DOHH2 (cell line): Measurements from ENCODE around the gene USP48.

Experiments used
- H3F3A ChIP-seq: fragments of 200-600 bp; sonication (generic), shearing (Covaris generic); 2 replicates; pipeline ENCODE4 v1.6.0; 2016; ENCODE audit warnings: antibody characterized with exemption, mild to moderate bottlenecking; ENCODE audit not compliant: control insufficient read depth, insufficient read depth
- H3K27ac ChIP-seq: fragments of 200-600 bp; sonication (generic); 2 replicates; pipeline ENCODE4 v1.5.1; 2014; ENCODE audit warnings: low read depth, mild to moderate bottlenecking, low read length, moderate library complexity
- H3K27me3 ChIP-seq: fragments of 200-600 bp; sonication (generic); 2 replicates; pipeline ENCODE4 v1.6.1; 2014; ENCODE audit warnings: mild to moderate bottlenecking, low read length, mixed read lengths; ENCODE audit not compliant: control insufficient read depth
- H3K36me3 ChIP-seq: fragments of 200-600 bp; sonication (generic); 2 replicates; pipeline ENCODE4 v1.6.1; 2014; ENCODE audit warnings: mild to moderate bottlenecking, low read length, moderate library complexity, mixed read lengths; ENCODE audit not compliant: control insufficient read depth
- H3K4me1 ChIP-seq: fragments of 200-600 bp; sonication (generic); 2 replicates; pipeline ENCODE4 v1.6.1; 2014; ENCODE audit warnings: mild to moderate bottlenecking, low read length, mixed read lengths; ENCODE audit not compliant: control insufficient read depth
- H3K4me2 ChIP-seq: fragments of 200-600 bp; sonication (generic); 2 replicates; pipeline ENCODE4 v1.6.0; 2014; ENCODE audit warnings: mild to moderate bottlenecking, low read length, moderate library complexity
- H3K4me3 ChIP-seq: fragments of 200-600 bp; sonication (generic); 2 replicates; pipeline ENCODE4 v1.5.1; 2014; ENCODE audit warnings: mild to moderate bottlenecking, low read length, mixed read lengths
- H3K79me2 ChIP-seq: fragments of 200-600 bp; sonication (generic); 2 replicates; pipeline ENCODE4 v1.6.1; 2014; ENCODE audit warnings: mild to moderate bottlenecking, low read length, mixed read lengths; ENCODE audit not compliant: control insufficient read depth
- H3K9me2 ChIP-seq: fragments of 200-600 bp; sonication (generic); replicated peaks from 2 replicates; pipeline ENCODE4 v1.6.1; 2014; ENCODE audit warnings: mild to moderate bottlenecking, low read length, mixed read lengths; ENCODE audit not compliant: control insufficient read depth
- H3K9me3 ChIP-seq: fragments of 200-600 bp; sonication (generic); 2 replicates; pipeline ENCODE4 v1.6.1; 2014; ENCODE audit warnings: antibody characterized with exemption, low read length, mixed read lengths; ENCODE audit not compliant: control insufficient read depth, insufficient read depth
- H4K20me1 ChIP-seq: fragments of 200-600 bp; sonication (generic); 2 replicates; pipeline ENCODE4 v1.6.0; 2014; ENCODE audit warnings: low read depth, mild to moderate bottlenecking, antibody characterized with exemption, low read length, moderate library complexity; ENCODE audit not compliant: control insufficient read depth, insufficient read depth
- CTCF ChIP-seq: fragments of 200-600 bp; sonication (generic); IDR thresholded peaks from one replicate; pipeline ENCODE4 v1.5.1; 2014; ENCODE audit warnings: antibody characterized with exemption, mild to moderate bottlenecking, low read depth, low read length; ENCODE audit not compliant: poor library complexity, severe bottlenecking
- EZH2phosphoT487 ChIP-seq: fragments of 200-600 bp; sonication (generic); IDR thresholded peaks from 2 replicates; pipeline ENCODE4 v1.6.1; 2017; ENCODE audit warnings: borderline replicate concordance, mild to moderate bottlenecking, antibody characterized with exemption, low read length, moderate library complexity, mixed read lengths

The USP48 gene

DNA sequence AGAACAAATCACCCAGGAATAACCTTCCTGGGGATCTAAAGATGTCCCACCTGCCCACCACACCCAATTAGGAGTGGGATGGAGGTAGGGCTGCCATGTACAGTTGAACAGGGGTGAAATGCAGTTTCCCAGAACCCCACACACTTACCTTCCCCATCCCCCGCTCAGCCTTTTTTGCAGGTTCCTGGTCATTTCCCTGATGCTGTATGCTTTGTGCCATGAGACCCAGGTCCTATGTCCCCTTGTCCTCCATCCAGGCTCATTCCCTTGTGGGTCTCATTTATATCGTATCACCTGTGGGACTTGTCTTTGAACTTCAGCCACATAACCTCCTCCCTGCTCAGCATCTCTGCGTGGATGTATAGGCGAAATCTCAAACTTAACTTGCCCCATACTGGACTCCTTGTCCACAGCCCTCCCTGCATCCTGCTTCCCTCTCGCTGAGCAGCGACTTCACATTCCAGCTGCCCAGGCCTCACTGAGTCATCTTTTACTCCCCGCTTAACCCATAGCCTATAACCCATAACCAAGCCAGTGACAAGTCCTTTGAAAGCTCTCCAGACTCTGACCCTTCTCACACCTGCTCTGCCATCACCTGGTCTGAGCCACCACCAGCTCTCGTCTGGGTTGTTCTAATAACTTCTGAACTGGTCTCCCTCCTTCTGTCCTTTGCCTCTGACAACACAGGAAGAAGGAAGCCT, 33.8 kb upstream of the USP48 start:
- Histone ChIP-seq H3K9me3 (no peaks in the 10 kb centered on the region), H3K9me2 (no peaks in the 10 kb centered on the region), H3K79me2 (no peaks in the 10 kb centered on the region), H3K4me3 (no peak overlapping the region), H3K27me3 (no peaks in the 10 kb centered on the region), H4K20me1 (no peaks in the 10 kb centered on the region), H3K4me2 (no peak overlapping the region), H3K4me1 (0 out of 2 replicates have a peak, but pooled peaks cover 2% of the 10 kb centered on the region), H3K36me3 (no peaks in the 10 kb centered on the region), H3F3A (no peaks in the 10 kb centered on the region), H3K27ac (no peak overlapping the region)
- TF ChIP-seq EZH2phosphoT487 (no peak), CTCF (no peak)

DNA sequence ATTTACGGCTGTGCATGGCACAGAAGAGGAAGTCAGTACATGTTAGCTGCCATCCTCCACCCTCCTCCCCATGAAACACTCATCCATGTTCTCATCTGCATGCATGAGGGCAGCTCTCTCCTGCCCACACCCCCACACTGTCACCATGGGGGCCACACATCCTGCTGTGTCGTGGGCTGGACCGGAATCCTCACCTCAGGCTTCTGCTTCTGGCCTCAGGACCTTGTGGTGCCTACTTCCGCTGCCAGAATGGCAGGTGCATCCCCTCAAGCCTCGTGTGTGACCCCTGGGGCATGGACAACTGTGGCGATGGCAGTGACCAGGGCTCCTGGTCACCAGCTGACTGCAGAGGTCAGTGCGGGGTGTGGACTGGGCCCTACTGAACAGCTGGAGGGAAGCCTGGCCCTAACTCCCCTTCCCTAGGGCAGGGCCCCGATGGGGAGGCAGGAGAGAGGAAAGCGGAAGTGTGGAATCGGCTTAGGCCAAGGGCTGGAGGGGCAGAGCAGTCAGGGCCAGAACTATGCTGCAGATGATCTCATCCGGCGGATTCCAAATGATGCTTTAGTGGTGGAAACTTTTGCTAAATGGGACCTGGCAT, 32.9 kb upstream of the USP48 start:
- Histone ChIP-seq H3K9me2 (no peaks in the 10 kb centered on the region), H3K27me3 (no peaks in the 10 kb centered on the region)

DNA sequence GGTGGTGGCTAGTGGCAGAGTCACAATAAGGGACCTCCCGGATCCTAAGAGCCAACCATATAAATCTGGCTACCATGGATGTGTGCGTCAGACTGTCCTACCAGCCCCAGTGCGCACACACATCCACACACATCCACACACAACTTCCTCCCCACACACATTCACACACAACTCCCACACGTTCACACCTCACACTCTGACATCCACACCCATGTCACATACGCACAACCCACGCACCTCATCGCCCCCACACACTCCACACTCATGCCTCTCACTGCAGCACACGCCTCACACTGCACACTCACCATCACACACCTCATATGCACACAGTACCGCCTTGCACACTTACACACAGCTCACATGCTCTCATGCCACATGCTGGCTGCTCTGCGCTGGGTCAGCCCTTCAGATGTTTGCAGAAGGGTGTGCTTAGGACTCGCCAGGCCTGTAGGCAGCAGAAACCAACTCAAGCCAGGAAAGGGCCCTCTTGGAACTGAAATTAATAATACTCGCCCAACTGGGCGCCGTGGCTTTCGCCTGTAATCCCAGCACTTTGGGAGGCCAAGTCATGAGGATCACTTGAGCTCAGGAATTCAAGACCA, 32.1 kb upstream of the USP48 start:
- Histone ChIP-seq H3K9me2 (no peaks in the 10 kb centered on the region), H3K36me3 (no peaks in the 10 kb centered on the region), H3K4me2 (no peak overlapping the region)

More for the DNA sequence above, 32.9 kb upstream of the USP48 start:
- no peaks in the 10 kb centered on the region for H3K9me3 ChIP-seq
- H3K4me1 ChIP-seq, result 0 out of 2 replicates have a peak, but pooled peaks cover 2% of the 10 kb centered on the region
- H3K27ac ChIP-seq, result no peak overlapping the region
- no peaks in the 10 kb centered on the region for H3F3A ChIP-seq
- no peaks in the 10 kb centered on the region for H3K36me3 ChIP-seq
- H3K79me2 ChIP-seq, result no peaks in the 10 kb centered on the region
- TF ChIP-seq CTCF (no peak), EZH2phosphoT487 (no peak)
- no peak overlapping the region for H3K4me3 ChIP-seq
- no peaks in the 10 kb centered on the region for H4K20me1 ChIP-seq
- H3K4me2 ChIP-seq, result no peak overlapping the region

More for the DNA sequence above, 32.1 kb upstream of the USP48 start:
- Histone ChIP-seq H3K4me3 (no peak overlapping the region), H3F3A (no peaks in the 10 kb centered on the region), H3K9me3 (no peaks in the 10 kb centered on the region), H3K79me2 (no peaks in the 10 kb centered on the region), H3K27ac (no peak overlapping the region), H4K20me1 (no peaks in the 10 kb centered on the region), H3K27me3 (no peaks in the 10 kb centered on the region), H3K4me1 (0 out of 2 replicates have a peak, but pooled peaks cover 2% of the 10 kb centered on the region)
- TF ChIP-seq EZH2phosphoT487 (no peak), CTCF (no peak)
